IMR-90 (cell line): Measurements from ENCODE around the gene CXCL12. TPM values are rescaled to one million over a fixed set of nuclear protein-coding genes. Genes with fewer than 3 reads are reported as not detected.

Experiments
- ATAC-seq: fragments of 200-7000 bp; cut with Tn5 transposase; 2 replicates; pipeline ENCODE4 v1.9.1; 2020; ENCODE audit warnings: low read depth, mild to moderate bottlenecking, moderate library complexity
- BruUV-seq: library from RNA; stranded (reverse); fragments of 400-500 nt; replicated peaks from 2 replicates; lab custom pipeline; 2021; lab: Mats Ljungman, UMichigan
- CTCF ChIA-PET: fragments of 300-600 bp; formaldehyde crosslinking; extraction: SDS; loops from one replicate; lab custom pipeline; 2021; ENCODE audit warnings: antibody characterized with exemption; lab: Yijun Ruan, JAX
- POLR2A ChIA-PET: fragments of 300-600 bp; sonication (Branson Sonifier 250); formaldehyde crosslinking; loops from one replicate; lab custom pipeline; 2022; ENCODE audit warnings: antibody characterized with exemption; ENCODE audit not compliant: unreplicated experiment; lab: Charles Lee
- DNase-seq: peaks from one replicate; pipeline ENCODE4 v3.0.0; 2013
- H2AFZ ChIP-seq: replicated peaks from 2 replicates; pipeline ENCODE3; 2013; ENCODE audit warnings: low read length, mild to moderate bottlenecking; ENCODE audit not compliant: poor library complexity
- H2AK5ac ChIP-seq: 2 replicates; pipeline ENCODE4 v1.6.1; 2013; ENCODE audit warnings: low read depth, low read length, inconsistent platforms
- H2AK9ac ChIP-seq: replicated peaks from 2 replicates; pipeline ENCODE3; 2013; ENCODE audit warnings: mild to moderate bottlenecking, low read depth, low read length, moderate library complexity; ENCODE audit not compliant: poor library complexity
- H2BK120ac ChIP-seq: 2 replicates; pipeline ENCODE4 v1.6.1; 2013; ENCODE audit warnings: low read depth, low read length, inconsistent platforms
- H2BK15ac ChIP-seq: 3 replicates; pipeline ENCODE4 v1.6.1; 2013; ENCODE audit warnings: low read depth, low read length, inconsistent platforms
- H2BK20ac ChIP-seq: 2 replicates; pipeline ENCODE4 v1.6.1; 2013; ENCODE audit warnings: low read depth, mild to moderate bottlenecking, inconsistent platforms, low read length, moderate library complexity
- H2BK5ac ChIP-seq: 2 replicates; pipeline ENCODE4 v1.6.1; 2013; ENCODE audit warnings: mild to moderate bottlenecking, low read depth, low read length, inconsistent platforms; ENCODE audit not compliant: poor library complexity, severe bottlenecking
- H3K14ac ChIP-seq: replicated peaks from 2 replicates; pipeline ENCODE4 v1.6.1; 2013; ENCODE audit warnings: low read depth, low read length, inconsistent platforms
- H3K18ac ChIP-seq: 2 replicates; pipeline ENCODE4 v1.6.1; 2013; ENCODE audit warnings: low read depth, low read length, control low read depth
- H3K23ac ChIP-seq: 2 replicates; pipeline ENCODE4 v1.6.1; 2013; ENCODE audit warnings: low read depth, low read length, inconsistent platforms
- H3K27ac ChIP-seq: 2 replicates; pipeline ENCODE4 v1.5.1; 2013; ENCODE audit warnings: mild to moderate bottlenecking, control low read depth, low read length; ENCODE audit not compliant: insufficient read depth
- H3K27me3 ChIP-seq: 2 replicates; pipeline ENCODE4 v1.6.1; 2013; ENCODE audit warnings: low read length; ENCODE audit not compliant: control insufficient read depth, insufficient read depth
- H3K36me3 ChIP-seq: 2 replicates; pipeline ENCODE4 v1.6.1; 2013; ENCODE audit warnings: low read length, mixed read lengths; ENCODE audit not compliant: control insufficient read depth, insufficient read depth
- H3K4ac ChIP-seq: 2 replicates; pipeline ENCODE4 v1.6.1; 2013; ENCODE audit warnings: low read depth, low read length, inconsistent platforms
- H3K4me1 ChIP-seq: 2 replicates; pipeline ENCODE4 v1.6.1; 2013; ENCODE audit warnings: low read length, mixed read lengths; ENCODE audit not compliant: control insufficient read depth, insufficient read depth
- H3K4me2 ChIP-seq: 2 replicates; pipeline ENCODE4 v1.6.1; 2013; ENCODE audit warnings: low read depth, mild to moderate bottlenecking, control low read depth, low read length, moderate library complexity
- H3K4me3 ChIP-seq: 2 replicates; pipeline ENCODE4 v1.5.1; 2013; ENCODE audit warnings: low read depth, mild to moderate bottlenecking, control low read depth, low read length, moderate library complexity; ENCODE audit not compliant: insufficient read depth
- H3K56ac ChIP-seq: 2 replicates; pipeline ENCODE4 v1.6.1; 2013; ENCODE audit warnings: low read length, inconsistent platforms; ENCODE audit not compliant: insufficient read depth; ENCODE audit errors: extremely low read depth
- H3K79me1 ChIP-seq, 2 experiments: 2 replicates each; pipeline ENCODE4 v1.6.1; 2013; ENCODE audit warnings: low read length in 2 of 2, inconsistent platforms in 1 of 2, low read depth in 1 of 2
- H3K9ac ChIP-seq: 2 replicates; pipeline ENCODE4 v1.6.1; 2013; ENCODE audit warnings: low read depth, low read length, control low read depth
- H3K9me1 ChIP-seq: 2 replicates; pipeline ENCODE4 v1.6.1; 2013; ENCODE audit warnings: low read length, inconsistent platforms; ENCODE audit not compliant: insufficient read depth
- H3K9me3 ChIP-seq: 2 replicates; pipeline ENCODE4 v1.6.1; 2013; ENCODE audit warnings: low read length; ENCODE audit not compliant: control insufficient read depth, insufficient read depth
- H4K20me1 ChIP-seq: 2 replicates; pipeline ENCODE4 v1.6.1; 2013; ENCODE audit warnings: low read length, inconsistent platforms; ENCODE audit not compliant: insufficient read depth
- H4K5ac ChIP-seq: 2 replicates; pipeline ENCODE4 v1.6.1; 2013; ENCODE audit warnings: mild to moderate bottlenecking, low read depth, low read length, control low read depth
- H4K8ac ChIP-seq, 2 experiments: 2 replicates each; pipeline ENCODE4 v1.6.1; 2013; ENCODE audit warnings: low read depth in 2 of 2, low read length in 2 of 2, control low read depth in 1 of 2, inconsistent platforms in 1 of 2
- H4K91ac ChIP-seq: 2 replicates; pipeline ENCODE4 v1.6.1; 2013; ENCODE audit warnings: low read depth, low read length, inconsistent platforms; ENCODE audit not compliant: insufficient read depth
- CEBPB ChIP-seq: IDR thresholded peaks from 2 replicates; pipeline ENCODE4 v1.6.1; 2012; ENCODE audit warnings: low read depth, low read length, improper control_type of control experiment
- FOS ChIP-seq: fragments of 150-350 bp; IDR thresholded peaks from 2 replicates; pipeline ENCODE4 v1.6.1; 2016; ENCODE audit warnings: low read depth, low read length
- MAZ ChIP-seq: IDR thresholded peaks from 2 replicates; pipeline ENCODE4 v1.6.1; 2012; ENCODE audit warnings: low read depth, mild to moderate bottlenecking, low read length, improper control_type of control experiment, moderate library complexity, borderline replicate concordance
- MXI1 ChIP-seq: IDR thresholded peaks from 2 replicates; pipeline ENCODE4 v1.6.1; 2012; ENCODE audit warnings: low read depth, mild to moderate bottlenecking, low read length, moderate library complexity, borderline replicate concordance
- POLR2A ChIP-seq: IDR thresholded peaks from 2 replicates; pipeline ENCODE4 v1.6.1; 2012; ENCODE audit warnings: mild to moderate bottlenecking, low read depth, low read length
- RFX5 ChIP-seq: IDR thresholded peaks from 2 replicates; pipeline ENCODE4 v1.8.0; 2012; ENCODE audit warnings: low read depth, mild to moderate bottlenecking, low read length, moderate library complexity
- SMC3 ChIP-seq: fragments of 150-350 bp; IDR thresholded peaks from 2 replicates; pipeline ENCODE4 v1.6.1; 2016; ENCODE audit warnings: low read depth, mild to moderate bottlenecking, antibody characterized with exemption, low read length, moderate library complexity
- whole genome bisulfite sequencing, 2 experiments: methylation state at CpG; one replicate each; pipeline versions ENCODE4 v1.1.5 to v1.1.7; 2013; ENCODE audit warnings: missing lambda C conversion rate in 2 of 2; ENCODE audit not compliant: insufficient read length in 1 of 2; ENCODE audit errors: extremely low coverage in 2 of 2; 5-methylcytosine and 5-hydroxymethylcytosine counted together
- dilution Hi-C: fragments of 300-500 bp; cut with HindIII; formaldehyde crosslinking; loops from one replicate; pipeline ENCODE4 v1.14.3; 2018; ENCODE audit warnings: low sequenced_read_pairs; ENCODE audit not compliant: unreplicated experiment
- in situ Hi-C: fragments of 300-500 bp; cut with MboI; formaldehyde crosslinking; loops from 3 replicates; pipeline ENCODE4 v1.14.3; 2019; ENCODE audit warnings: low sequenced_read_pairs, inconsistent platforms, mixed read lengths
- intact Hi-C: fragments of 100-400 bp; cut with micrococcal nuclease; formaldehyde crosslinking; loops from 2 replicates; pipeline ENCODE4 v1.10.0; 2022
- polyA plus RNA-seq, 3 experiments: library from polyadenylated mRNA; depleted of rRNA; stranded (reverse); fragments of >200 nt; gene quantifications; 2 replicates each; pipeline ENCODE4 v1.2.3, GENCODE V29; 2012; ENCODE audit warnings: low replicate concordance in 1 of 3
- total RNA-seq: library from RNA; depleted of rRNA; stranded (reverse); fragments of >200 nt; gene quantifications from 2 replicates; pipeline ENCODE4 v1.2.3, GENCODE V29; 2012
- TF ChIP-seq, protein P1 (sequence below): fragments of 150-350 bp; IDR thresholded peaks from 2 replicates; pipeline ENCODE4 v1.6.1; 2016; ENCODE audit warnings: low read depth, mild to moderate bottlenecking, low read length, moderate library complexity, borderline replicate concordance

The CXCL12 gene
- total and polyA plus RNA-seq, 2 of the 4 experiments (the other 2 are of a cell fraction), result 15.8 to 80.7 TPM

DNA sequence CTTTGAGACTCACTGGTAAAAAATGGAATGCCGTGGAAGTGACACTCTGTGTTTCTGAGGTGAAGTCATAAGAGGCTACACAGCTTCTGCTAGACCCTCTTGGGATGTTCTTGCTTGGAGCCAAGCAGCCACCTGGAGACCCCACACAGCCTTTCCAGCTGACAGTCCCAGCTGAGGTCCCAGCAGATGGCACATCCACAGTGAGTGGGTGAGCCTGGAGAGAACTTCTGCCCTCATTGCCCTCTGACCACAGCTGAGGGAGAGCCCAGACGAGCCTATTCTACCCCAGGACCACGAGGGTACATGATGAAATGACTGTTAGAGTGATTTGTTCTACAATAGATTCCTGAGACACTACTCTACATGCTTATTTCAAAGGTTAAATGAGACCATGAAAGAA, 44.3 kb downstream of the CXCL12 start:
- peaks cover under 1% of the 10 kb centered on the region; the same call in 1 of the 2 replicates for H3K4me1 ChIP-seq
- no peaks in the 10 kb centered on the region for H4K20me1 ChIP-seq
- H3K4ac ChIP-seq, result no peak overlapping the region
- H3K9me3 ChIP-seq, result no peaks in the 10 kb centered on the region
- no TSS peak for BruUV-seq
- H2BK20ac ChIP-seq, result no peak overlapping the region
- no peak for ATAC-seq
- POLR2A ChIA-PET, result no interaction called here
- H3K9ac ChIP-seq, result no peak overlapping the region
- H3K27ac ChIP-seq, result no peak overlapping the region
- H3K79me1 ChIP-seq, result no peaks in the 10 kb centered on the region
- no peak overlapping the region for H2AFZ ChIP-seq
- no peak overlapping the region for H4K91ac ChIP-seq
- H4K8ac ChIP-seq, result no peak overlapping the region
- no peak overlapping the region for H2BK120ac ChIP-seq
- H3K9me1 ChIP-seq, result no peaks in the 10 kb centered on the region
- dilution Hi-C loops, result no loop called here
- WGBS, 2 experiments, result 100% methylated on average over 1 of the region's 3 CpGs; no CpG with 5 or more reads in 1 of the 2 experiments
- H3K27me3 ChIP-seq, result peaks cover 22% of the 10 kb centered on the region
- H3K56ac ChIP-seq, result no peak overlapping the region
- no peak overlapping the region for H3K23ac ChIP-seq
- H3K36me3 ChIP-seq, result no peaks in the 10 kb centered on the region
- no peak overlapping the region for H3K4me2 ChIP-seq
- no peak overlapping the region for H4K5ac ChIP-seq
- H3K4me3 ChIP-seq, result no peak overlapping the region
- H2BK15ac ChIP-seq, result no peak overlapping the region
- no peak for DNase-seq
- no peak overlapping the region for H3K18ac ChIP-seq
- H2BK5ac ChIP-seq, result no peak overlapping the region
- H2AK9ac ChIP-seq, result no peak overlapping the region
- TF ChIP-seq SMC3 (no peak), MAZ (no peak), FOS (no peak), CEBPB (no peak), RFX5 (no peak), MXI1 (no peak), POLR2A (no peak)
- TF ChIP-seq, protein P1, sequence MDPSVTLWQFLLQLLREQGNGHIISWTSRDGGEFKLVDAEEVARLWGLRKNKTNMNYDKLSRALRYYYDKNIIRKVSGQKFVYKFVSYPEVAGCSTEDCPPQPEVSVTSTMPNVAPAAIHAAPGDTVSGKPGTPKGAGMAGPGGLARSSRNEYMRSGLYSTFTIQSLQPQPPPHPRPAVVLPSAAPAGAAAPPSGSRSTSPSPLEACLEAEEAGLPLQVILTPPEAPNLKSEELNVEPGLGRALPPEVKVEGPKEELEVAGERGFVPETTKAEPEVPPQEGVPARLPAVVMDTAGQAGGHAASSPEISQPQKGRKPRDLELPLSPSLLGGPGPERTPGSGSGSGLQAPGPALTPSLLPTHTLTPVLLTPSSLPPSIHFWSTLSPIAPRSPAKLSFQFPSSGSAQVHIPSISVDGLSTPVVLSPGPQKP, result no peak
- CTCF ChIA-PET, result no interaction called here
- in situ Hi-C loops, result no loop called here
- intact Hi-C loops, result no loop called here
- no peak overlapping the region for H2AK5ac ChIP-seq
- no peak overlapping the region for H3K14ac ChIP-seq
